ENCODE measurements around the gene NOP14.
"Not testable (repeated sequence)": the region's sequence is repeated elsewhere in the genome, so short reads cannot be mapped to it uniquely, and the experiment has no call there.

The NOP14 gene

GRCh38 chr4:2930135-2930757 lies 33.0 kb downstream of the NOP14 start:
- no peak for DNase-seq

GRCh38 chr4:2929469-2929868 lies 33.7 kb downstream of the NOP14 start:
- no peak for DNase-seq

GRCh38 chr4:2928242-2929176 lies 34.7 kb downstream of the NOP14 start:
- DNase-seq: peak; percentile 13

- DNase-seq: no peak
Observed at GRCh38 chr4:2927696-2928075, 35.5 kb downstream of the NOP14 start.

GRCh38 chr4:2927016-2927695 lies 36.0 kb downstream of the NOP14 start:
- no peak for DNase-seq

- no peak for DNase-seq
Observed at GRCh38 chr4:2925931-2926860, 37.0 kb downstream of the NOP14 start.

GRCh38 chr4:2925496-2925895 lies 37.7 kb downstream of the NOP14 start:
- no peak for DNase-seq

- DNase-seq: no peak
Observed at GRCh38 chr4:2924765-2925301, 38.4 kb downstream of the NOP14 start.

GRCh38 chr4:2924286-2924685 lies 38.9 kb downstream of the NOP14 start:
- no peak for DNase-seq

- DNase-seq: no peak
Observed at GRCh38 chr4:2923668-2924173, 39.5 kb downstream of the NOP14 start.

GRCh38 chr4:2923141-2923551 lies 40.1 kb downstream of the NOP14 start:
- no peak for DNase-seq

- peak; percentile 53 for DNase-seq
Observed at GRCh38 chr4:2922453-2923101, 40.6 kb downstream of the NOP14 start.

- not testable (repeated sequence) for DNase-seq
Observed at GRCh38 chr4:2918714-2919113, 44.5 kb downstream of the NOP14 start.

GRCh38 chr4:2918300-2918699 lies 44.9 kb downstream of the NOP14 start:
- not testable (repeated sequence) for DNase-seq

GRCh38 chr4:2916696-2917095 lies 46.5 kb downstream of the NOP14 start:
- not testable (repeated sequence) for DNase-seq

- no peak for DNase-seq
Observed at GRCh38 chr4:2915789-2916188, 47.4 kb downstream of the NOP14 start.

GRCh38 chr4:2914256-2915126 lies 48.7 kb downstream of the NOP14 start:
- no peak for DNase-seq

- no peak for DNase-seq
Observed at GRCh38 chr4:2913168-2913567, 50.0 kb downstream of the NOP14 start.

- no peak for DNase-seq
Observed at GRCh38 chr4:2911868-2912267, 51.3 kb downstream of the NOP14 start.

- DNase-seq: no peak
Observed at GRCh38 chr4:2910409-2910808, 52.8 kb downstream of the NOP14 start.

Data from CD4-positive, alpha-beta T cell treated with Interleukin-15 for 1 hour (primary cell).